GM12874 (cell line): ENCODE data around the gene SLC6A7.

Experiments used
- CTCF ChIP-seq: IDR thresholded peaks from 2 replicates; pipeline ENCODE4 v1.5.1; 2011; ENCODE audit warnings: low read depth, mild to moderate bottlenecking, control low read depth, low read length, moderate library complexity; ENCODE audit not compliant: insufficient read depth

Gene SLC6A7

GRCh38 chr5:150189326-150189725 is 536 bp upstream of the SLC6A7 start:
- TF ChIP-seq CTCF, result no peak

GRCh38 chr5:150190503-150190979 is 679 bp downstream of the SLC6A7 start:
- TF ChIP-seq CTCF, result no peak

GRCh38 chr5:150190987-150191386 is 1.1 kb downstream of the SLC6A7 start:
- TF ChIP-seq CTCF, result no peak

- TF ChIP-seq CTCF, result no peak
Observed at GRCh38 chr5:150192462-150192861, 2.6 kb downstream of the SLC6A7 start.

- TF ChIP-seq CTCF, result no peak
Observed at GRCh38 chr5:150195736-150196485, 6.0 kb downstream of the SLC6A7 start.

GRCh38 chr5:150196514-150196913 is 6.7 kb downstream of the SLC6A7 start:
- no peak for TF ChIP-seq CTCF

- TF ChIP-seq CTCF, result no peak
Observed at GRCh38 chr5:150196986-150197385, 7.1 kb downstream of the SLC6A7 start.

GRCh38 chr5:150197476-150197875 is 7.6 kb downstream of the SLC6A7 start:
- TF ChIP-seq CTCF, result no peak
